Measurements from ENCODE around the gene SART3. TPM values are rescaled to one million over a fixed set of nuclear protein-coding genes. Genes with fewer than 3 reads are reported as not detected.

The SART3 gene
- total and polyA plus RNA-seq, 4 donors, result 5.9 to 37.1 (median 23.5) TPM

DNA sequence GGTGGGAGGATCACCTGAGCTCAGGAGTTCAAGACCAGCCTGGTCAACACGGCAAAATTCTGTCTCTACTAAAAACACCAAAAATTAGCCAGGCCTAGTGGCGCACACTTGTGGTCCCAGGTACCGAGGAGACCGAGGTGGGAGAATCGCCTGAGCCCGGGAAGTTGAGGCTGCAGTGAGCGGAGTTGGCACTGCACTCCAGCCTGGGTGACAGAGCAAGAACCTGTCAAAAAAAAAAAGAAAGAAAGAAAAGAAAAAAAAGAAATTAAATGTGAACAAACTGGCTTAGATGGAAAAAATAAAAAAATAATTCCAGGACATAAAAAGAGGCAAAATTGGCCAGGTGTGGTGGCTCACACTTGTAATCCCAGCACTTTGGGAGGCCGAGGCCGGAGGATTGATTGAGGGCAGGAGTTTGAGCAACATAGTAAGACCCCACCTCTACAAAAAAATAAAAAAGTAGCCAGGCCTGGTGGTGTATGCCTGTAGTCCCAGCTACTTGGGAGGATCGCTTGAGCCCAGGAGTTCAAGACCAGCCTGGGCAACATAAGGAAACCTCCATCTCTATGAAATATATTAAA is 33.4 kb upstream of the SART3 start:
- no peak overlapping the region for H3K27ac ChIP-seq (ENCODE audit: low read depth in 1 of 2, low read length in 2 of 2)
- no peak for TF ChIP-seq NR2F2 (IDR thresholded peaks at IDR 0.05)
- TF ChIP-seq REST (IDR thresholded peaks at IDR 0.05), result no peak
- TF ChIP-seq, protein P1, sequence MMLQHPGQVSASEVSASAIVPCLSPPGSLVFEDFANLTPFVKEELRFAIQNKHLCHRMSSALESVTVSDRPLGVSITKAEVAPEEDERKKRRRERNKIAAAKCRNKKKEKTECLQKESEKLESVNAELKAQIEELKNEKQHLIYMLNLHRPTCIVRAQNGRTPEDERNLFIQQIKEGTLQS (IDR thresholded peaks at IDR 0.05), result no peak
- no peak for TF ChIP-seq FOXA1 (IDR thresholded peaks at IDR 0.05)
- TF ChIP-seq FOXA2 (IDR thresholded peaks at IDR 0.05), result no peak
- TF ChIP-seq SP1 (IDR thresholded peaks at IDR 0.05), result no peak
- TF ChIP-seq HNF4G (IDR thresholded peaks at IDR 0.05), result no peak
- no peaks in the 10 kb centered on the region for H3K36me3 ChIP-seq (ENCODE audit: control insufficient read depth in 4 of 4, insufficient read depth in 3 of 4, low read depth in 1 of 4, low read length in 3 of 4)
- no peaks in the 10 kb centered on the region for H3K9me3 ChIP-seq (ENCODE audit: control insufficient read depth in 4 of 4, low read length in 3 of 4)
- 97% methylated on average over 10 of the region's 10 CpGs for WGBS
- H3K4me3 ChIP-seq (ENCODE audit: low read depth in 1 of 3, low read length in 3 of 3), result no peak overlapping the region
- H3K27me3 ChIP-seq (ENCODE audit: control insufficient read depth in 4 of 4, insufficient read depth in 4 of 4, low read length in 3 of 4), result no peaks in the 10 kb centered on the region
- no peak overlapping the region for H3K9ac ChIP-seq (ENCODE audit: low read depth in 1 of 2, low read length in 2 of 2)
- no peak for DNase-seq (ENCODE audit: low spot score)
- H3K4me1 ChIP-seq (ENCODE audit: control insufficient read depth in 4 of 4, insufficient read depth in 4 of 4, low read length in 3 of 4), result no peaks in the 10 kb centered on the region

GRCh38 chr12:108592033-108592909 is 31.3 kb upstream of the SART3 start:
- no peak for DNase-seq (ENCODE audit: low spot score)

More at GRCh38 chr12:108592033-108592909, 31.3 kb upstream of the SART3 start:
- H3K27me3 ChIP-seq (ENCODE audit: control insufficient read depth in 4 of 4, insufficient read depth in 4 of 4, low read length in 3 of 4), result no peaks in the 10 kb centered on the region
- WGBS, result 95% methylated on average over 25 of the region's 25 CpGs
- H3K36me3 ChIP-seq (ENCODE audit: control insufficient read depth in 4 of 4, insufficient read depth in 3 of 4, low read depth in 1 of 4, low read length in 3 of 4), result no peaks in the 10 kb centered on the region
- H3K9ac ChIP-seq (ENCODE audit: low read depth in 1 of 2, low read length in 2 of 2), result no peak overlapping the region
- no peaks in the 10 kb centered on the region for H3K4me1 ChIP-seq (ENCODE audit: control insufficient read depth in 4 of 4, insufficient read depth in 4 of 4, low read length in 3 of 4)
- H3K9me3 ChIP-seq (ENCODE audit: control insufficient read depth in 4 of 4, low read length in 3 of 4), result no peaks in the 10 kb centered on the region
- TF ChIP-seq HNF4G (IDR thresholded peaks at IDR 0.05) (no peak), YY1 (IDR thresholded peaks at IDR 0.05) (no peak), RXRA (IDR thresholded peaks at IDR 0.05) (no peak), ZBTB33 (IDR thresholded peaks at IDR 0.05) (no peak), HNF4A (conservative IDR thresholded peaks at IDR 0.05) (no peak)
- TF ChIP-seq, protein P1 (IDR thresholded peaks at IDR 0.05), result no peak
- H3K4me3 ChIP-seq (ENCODE audit: low read depth in 1 of 3, low read length in 3 of 3), result no peak overlapping the region
- no peak overlapping the region for H3K27ac ChIP-seq (ENCODE audit: low read depth in 1 of 2, low read length in 2 of 2)

Data from liver (tissue), 9 donors.